Mesothelial cell of epicardium (in vitro differentiated cells): ENCODE measurements around the gene RNF168. TPM values are rescaled to one million over a fixed set of nuclear protein-coding genes. Genes with fewer than 3 reads are reported as not detected.
A peak's percentile ranks its signal among the peaks of the same experiment; 100 is the strongest.

Source experiments
- DNase-seq, 2 experiments: peaks; one replicate each; pipeline ENCODE4 v3.0.0; 2021; ENCODE audit warnings: low spot score in 2 of 2; ENCODE audit not compliant: unreplicated experiment in 2 of 2
- H3K27ac Mint-ChIP-seq: 2 replicates; pipeline ENCODE4 v1.8.0; 2021; ENCODE audit warnings: mixed read lengths
- H3K27me3 Mint-ChIP-seq: 2 replicates; pipeline ENCODE4 v1.8.0; 2021; ENCODE audit warnings: low read depth, mixed read lengths
- H3K36me3 Mint-ChIP-seq: 2 replicates; pipeline ENCODE4 v1.8.0; 2021; ENCODE audit warnings: mixed read lengths
- H3K4me1 Mint-ChIP-seq: 2 replicates; pipeline ENCODE4 v1.8.0; 2021; ENCODE audit warnings: mixed read lengths
- H3K4me3 Mint-ChIP-seq: 2 replicates; pipeline ENCODE4 v1.8.0; 2021; ENCODE audit warnings: mild to moderate bottlenecking, moderate library complexity, mixed read lengths
- H3K9me3 Mint-ChIP-seq: 2 replicates; pipeline ENCODE4 v1.8.0; 2021; ENCODE audit warnings: mixed read lengths
- CTCF ChIP-seq: fragments of 200-600 bp; sonication (generic); IDR thresholded peaks from one replicate; pipeline ENCODE4 v1.5.0; 2021; ENCODE audit warnings: antibody characterized with exemption; ENCODE audit not compliant: unreplicated experiment
- total RNA-seq: library from RNA; stranded (reverse); gene quantifications from 3 replicates; pipeline ENCODE4 v1.2.1, GENCODE V29; 2021

Gene RNF168
- total RNA-seq, 1 donor from 2014 or later = 21.0 TPM

DNA sequence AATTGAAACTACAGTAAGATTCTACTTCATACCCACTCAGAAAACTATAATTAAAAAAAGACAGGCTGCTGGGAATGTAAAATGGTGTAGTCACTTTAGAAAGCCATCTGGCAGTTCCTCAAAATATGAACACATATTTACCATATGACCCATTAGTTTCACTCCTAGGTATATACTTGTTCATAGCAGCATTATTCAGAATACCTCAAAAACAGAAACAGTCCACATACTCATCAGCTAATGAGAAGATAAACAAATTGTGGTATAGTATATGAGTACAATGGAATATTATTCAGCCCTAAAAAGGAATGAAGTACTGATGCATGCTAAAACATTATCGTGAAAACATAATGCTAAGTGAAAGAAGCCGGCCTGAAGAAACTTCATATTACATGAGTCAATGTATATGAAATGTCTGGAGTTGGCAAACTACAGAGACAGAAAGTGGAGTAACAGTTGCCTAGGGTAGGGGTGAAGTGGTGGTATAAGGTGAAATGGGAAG lies 41.0 kb upstream of the RNF168 start:
- Mint-ChIP-seq H3K27me3 (peaks cover 4% of the 10 kb centered on the region), H3K4me3 (no peak overlapping the region), H3K36me3 (no peaks in the 10 kb centered on the region), H3K27ac (no peak overlapping the region), H3K9me3 (peaks cover 13% of the 10 kb centered on the region), H3K4me1 (no peaks in the 10 kb centered on the region)
- TF ChIP-seq CTCF = no peak
- no peak for DNase-seq

DNA sequence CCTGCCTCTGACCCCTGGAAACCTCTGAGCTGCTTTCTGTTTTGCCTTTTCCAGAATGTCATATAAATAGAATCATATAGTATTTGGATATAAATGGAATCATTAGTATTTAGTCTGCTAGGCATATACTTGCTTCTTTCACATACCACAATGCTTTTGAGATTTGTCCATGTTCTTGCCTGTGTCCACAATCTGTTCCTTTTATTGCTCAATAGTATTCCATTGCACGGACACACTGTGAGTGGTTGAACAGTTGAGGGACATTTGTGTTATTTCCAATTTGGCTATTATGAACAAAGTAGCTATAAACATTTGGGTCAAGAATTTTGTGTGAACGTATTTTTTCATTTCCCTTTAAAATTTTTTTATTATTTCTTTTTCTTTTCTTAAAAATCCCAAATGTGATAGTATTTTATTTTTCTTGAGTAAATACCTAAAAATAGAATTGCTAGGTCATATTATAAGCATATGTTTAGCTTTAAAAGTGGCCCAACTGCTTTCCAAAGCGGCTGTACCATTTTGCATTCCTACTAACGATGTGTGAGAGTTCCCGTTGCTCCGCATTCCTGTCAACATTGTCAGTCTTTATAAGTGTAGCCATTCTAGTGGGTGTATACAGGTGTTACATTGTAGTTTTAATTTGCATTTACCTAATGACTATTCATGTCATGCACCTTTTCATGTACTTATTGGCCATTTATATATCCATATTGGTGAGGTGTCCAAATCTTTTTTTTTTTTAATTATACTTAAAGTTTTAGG lies 38.3 kb upstream of the RNF168 start:
- Mint-ChIP-seq H3K36me3 (no peaks in the 10 kb centered on the region), H3K27ac (no peak overlapping the region), H3K27me3 (peaks cover 4% of the 10 kb centered on the region), H3K4me1 (no peaks in the 10 kb centered on the region), H3K4me3 (no peak overlapping the region), H3K9me3 (peaks cover 4% of the 10 kb centered on the region)
- no peak for TF ChIP-seq CTCF
- DNase-seq = no peak

GRCh38 chr3:196537319-196537984 lies 33.9 kb upstream of the RNF168 start:
- Mint-ChIP-seq H3K27me3 (peaks cover 5% of the 10 kb centered on the region), H3K36me3 (no peaks in the 10 kb centered on the region), H3K9me3 (peaks cover 6% of the 10 kb centered on the region), H3K4me1 (no peaks in the 10 kb centered on the region), H3K4me3 (no peak overlapping the region), H3K27ac (no peak overlapping the region)
- peak; percentile 76 for TF ChIP-seq CTCF
- DNase-seq = no peak

DNA sequence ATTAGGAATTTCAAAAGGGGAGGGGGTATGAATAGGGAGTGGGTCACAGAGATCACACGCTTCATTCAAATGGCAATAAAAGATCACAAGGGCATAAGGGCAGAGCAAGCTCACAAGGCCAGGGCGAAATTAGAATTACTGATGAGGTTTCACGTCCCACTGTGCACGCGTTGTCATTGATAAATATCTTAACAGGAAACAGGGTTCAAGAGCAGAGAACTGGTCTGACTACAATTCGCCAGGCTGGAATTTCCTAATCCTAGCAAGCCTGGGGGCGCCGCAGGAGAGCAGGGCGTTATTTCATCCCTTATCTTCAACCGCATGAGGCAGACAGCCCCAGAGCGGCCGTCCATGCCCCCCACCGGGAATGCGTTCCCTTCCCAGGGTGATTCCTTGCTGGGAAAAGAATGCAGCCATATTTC lies 29.7 kb upstream of the RNF168 start:
- H3K27me3 Mint-ChIP-seq = peaks cover 8% of the 10 kb centered on the region
- H3K4me3 Mint-ChIP-seq = no peak overlapping the region
- peaks cover 23% of the 10 kb centered on the region for H3K9me3 Mint-ChIP-seq
- no peak overlapping the region for H3K27ac Mint-ChIP-seq
- H3K36me3 Mint-ChIP-seq = peaks cover 3% of the 10 kb centered on the region
- no peak for DNase-seq
- no peaks in the 10 kb centered on the region for H3K4me1 Mint-ChIP-seq
- no peak for TF ChIP-seq CTCF

- no peak for DNase-seq
- H3K4me3 Mint-ChIP-seq = no peak overlapping the region
- no peak for TF ChIP-seq CTCF
- H3K36me3 Mint-ChIP-seq = peaks cover 3% of the 10 kb centered on the region
- H3K9me3 Mint-ChIP-seq = peaks cover 23% of the 10 kb centered on the region
- no peak overlapping the region for H3K27ac Mint-ChIP-seq
- H3K4me1 Mint-ChIP-seq = no peaks in the 10 kb centered on the region
- peaks cover 12% of the 10 kb centered on the region for H3K27me3 Mint-ChIP-seq
These were observed 27.9 kb upstream of the RNF168 start for GRCh38 chr3:196531418-196531817.
